ENCODE data around the gene BARHL2. TPM values are rescaled to one million over a fixed set of nuclear protein-coding genes. Genes with fewer than 3 reads are reported as not detected.

Gene BARHL2
- total RNA-seq, 2 experiments from 2014 or later = not detected

DNA sequence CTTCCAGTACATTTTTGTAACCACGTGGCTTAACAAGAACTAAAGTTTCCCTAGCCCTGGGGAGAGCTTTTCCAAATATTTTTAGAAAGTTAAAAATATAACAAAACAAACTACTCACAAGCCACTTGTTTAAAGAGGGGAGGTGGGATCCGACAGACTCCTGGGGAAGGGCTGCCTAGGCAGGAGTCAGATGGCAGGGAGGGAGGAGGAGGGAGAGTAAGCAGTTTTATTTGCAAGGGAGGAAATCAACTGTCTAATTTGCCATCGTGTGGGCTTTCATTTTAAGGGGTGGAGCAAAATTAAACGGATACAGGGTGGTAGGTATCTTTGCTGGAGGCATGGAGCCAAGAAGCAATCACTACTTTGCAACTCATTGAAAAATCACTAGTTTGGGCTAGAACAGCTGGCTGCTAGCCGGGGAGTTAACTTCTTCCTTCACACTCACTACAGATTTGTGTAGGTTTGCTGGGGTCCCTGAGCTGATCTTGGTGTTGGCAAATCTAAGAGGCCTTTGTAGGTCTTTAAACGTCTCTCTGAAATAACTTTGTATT, 8.8 kb downstream of the BARHL2 start:
- H3K4me3 Mint-ChIP-seq = no peak overlapping the region
- H3K36me3 Mint-ChIP-seq = no peaks in the 10 kb centered on the region
- peaks cover 97% of the 10 kb centered on the region for H3K27me3 Mint-ChIP-seq
- H3K4me1 Mint-ChIP-seq = peaks cover 9% of the 10 kb centered on the region
- no peak for DNase-seq
- no peak overlapping the region for H3K27ac Mint-ChIP-seq
- H3K9me3 Mint-ChIP-seq = peaks cover 3% of the 10 kb centered on the region

DNA sequence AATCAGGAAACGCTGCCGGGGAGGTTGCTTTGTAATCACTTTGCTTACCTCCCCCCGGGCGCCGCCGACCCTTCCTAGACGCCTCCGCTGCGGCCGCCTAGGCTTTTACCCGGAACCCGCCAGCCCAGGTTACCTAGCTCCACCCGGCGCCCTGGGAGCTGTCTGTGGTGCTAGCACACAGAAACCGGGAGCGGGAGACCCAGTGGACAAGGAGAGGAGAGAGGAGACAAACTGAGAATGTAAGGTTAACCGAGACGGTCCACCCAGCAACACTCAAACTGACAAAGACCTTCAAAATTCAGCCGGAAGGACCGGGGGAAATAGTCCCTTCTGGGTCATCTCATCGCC, 9.8 kb downstream of the BARHL2 start:
- Mint-ChIP-seq H3K36me3 (no peaks in the 10 kb centered on the region), H3K27me3 (peaks cover 94% of the 10 kb centered on the region), H3K4me1 (peaks cover 9% of the 10 kb centered on the region), H3K4me3 (peak overlapping the region; percentile 52), H3K9me3 (peaks cover 3% of the 10 kb centered on the region), H3K27ac (no peak overlapping the region)
- DNase-seq = peak; percentile 39

DNA sequence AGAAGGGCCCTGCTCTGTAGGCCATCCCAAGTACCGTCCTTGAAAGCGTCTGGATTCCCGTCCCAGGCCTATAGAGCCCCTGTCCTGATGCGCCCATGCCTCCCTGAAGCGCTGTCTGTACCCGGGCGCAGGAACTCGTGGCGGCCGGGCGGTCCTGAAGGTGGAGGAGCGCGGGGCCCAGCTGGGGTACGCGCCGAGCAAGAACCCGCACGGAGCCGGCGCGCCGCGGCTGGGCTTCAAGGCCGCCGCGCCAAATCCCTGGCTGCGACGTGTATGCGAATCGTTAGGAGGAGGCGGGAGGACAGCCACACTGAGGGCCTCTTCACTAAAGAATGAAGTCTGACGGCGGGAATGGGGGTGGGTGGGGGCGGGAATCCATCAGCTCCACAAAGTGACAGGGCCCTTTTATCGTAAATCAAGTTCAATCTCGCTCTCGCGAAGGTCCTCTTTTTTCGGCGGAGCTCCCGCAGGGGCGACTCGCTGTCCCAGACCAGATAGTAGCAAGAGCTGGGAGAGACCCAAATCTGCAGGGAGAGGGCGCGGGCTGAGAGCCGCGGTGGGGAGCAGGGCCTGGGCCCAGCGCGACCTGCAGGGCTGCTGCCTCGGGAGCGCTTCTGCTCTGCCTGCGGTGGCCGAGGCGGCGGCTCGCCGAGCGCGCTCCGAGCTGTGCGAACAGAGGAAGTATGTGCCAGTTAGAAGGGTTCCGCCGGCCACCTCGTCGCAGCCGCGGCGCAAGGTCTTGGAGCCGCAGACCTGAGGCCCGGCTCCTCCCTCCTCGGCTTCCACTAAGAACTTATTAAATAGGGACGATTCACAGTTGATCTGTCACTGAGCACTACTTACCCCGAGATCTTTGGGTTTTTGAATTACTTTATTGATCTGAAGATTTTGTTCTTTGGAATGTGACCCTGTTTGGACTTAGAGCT, 10.4 kb downstream of the BARHL2 start:
- peaks cover 94% of the 10 kb centered on the region for H3K27me3 Mint-ChIP-seq
- peak; percentile 43 for DNase-seq
- H3K36me3 Mint-ChIP-seq = no peaks in the 10 kb centered on the region
- peaks cover 9% of the 10 kb centered on the region for H3K4me1 Mint-ChIP-seq
- H3K27ac Mint-ChIP-seq = no peak overlapping the region
- peaks cover 3% of the 10 kb centered on the region for H3K9me3 Mint-ChIP-seq
- peak overlapping the region; percentile 52 for H3K4me3 Mint-ChIP-seq

DNA sequence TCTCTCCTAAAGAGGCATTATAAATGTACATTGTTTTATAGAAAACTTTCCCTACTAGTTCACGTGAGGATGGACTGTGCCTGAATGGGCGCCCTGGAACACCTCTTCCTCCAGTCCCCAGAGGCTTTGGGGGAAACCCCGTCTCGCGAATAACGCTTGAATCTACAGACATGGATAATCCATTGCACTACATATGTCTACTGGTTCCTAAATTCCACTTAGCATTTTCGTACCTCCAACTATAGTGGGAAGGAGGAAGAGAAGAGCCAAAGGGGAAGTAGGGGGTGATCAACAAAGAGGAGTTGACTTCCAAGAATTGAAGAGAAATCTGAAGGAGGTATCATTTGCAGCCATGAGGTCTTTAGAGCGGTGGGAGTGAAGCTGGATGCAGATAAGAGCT, 11.1 kb downstream of the BARHL2 start:
- Mint-ChIP-seq H3K9me3 (peaks cover 3% of the 10 kb centered on the region), H3K27ac (no peak overlapping the region), H3K36me3 (no peaks in the 10 kb centered on the region), H3K4me1 (peaks cover 9% of the 10 kb centered on the region), H3K27me3 (peaks cover 91% of the 10 kb centered on the region), H3K4me3 (no peak overlapping the region)
- DNase-seq = no peak

DNA sequence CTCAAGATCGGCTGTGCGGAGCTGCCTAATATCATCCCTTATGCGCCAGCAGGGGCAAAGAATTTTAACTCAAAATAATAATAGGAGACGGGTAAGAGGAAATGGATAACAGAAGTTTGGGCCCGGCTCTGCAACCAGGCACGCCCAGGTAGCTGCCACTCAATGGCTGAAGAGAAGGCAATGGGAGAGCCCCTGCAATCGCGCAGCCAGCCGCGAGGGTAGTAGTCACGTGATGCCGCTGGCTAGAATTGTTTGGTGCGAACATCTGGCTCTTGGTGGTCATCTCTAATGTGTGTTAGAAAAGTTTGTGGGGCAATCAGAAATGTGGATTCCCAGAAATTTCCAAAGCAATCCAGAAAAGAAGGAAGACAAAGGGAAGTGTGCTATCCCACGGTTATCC, 12.3 kb downstream of the BARHL2 start:
- H3K36me3 Mint-ChIP-seq = no peaks in the 10 kb centered on the region
- peaks cover 3% of the 10 kb centered on the region for H3K9me3 Mint-ChIP-seq
- H3K27me3 Mint-ChIP-seq = peaks cover 79% of the 10 kb centered on the region
- DNase-seq = no peak
- no peak overlapping the region for H3K4me3 Mint-ChIP-seq
- peaks cover 9% of the 10 kb centered on the region for H3K4me1 Mint-ChIP-seq
- H3K27ac Mint-ChIP-seq = no peak overlapping the region

DNA sequence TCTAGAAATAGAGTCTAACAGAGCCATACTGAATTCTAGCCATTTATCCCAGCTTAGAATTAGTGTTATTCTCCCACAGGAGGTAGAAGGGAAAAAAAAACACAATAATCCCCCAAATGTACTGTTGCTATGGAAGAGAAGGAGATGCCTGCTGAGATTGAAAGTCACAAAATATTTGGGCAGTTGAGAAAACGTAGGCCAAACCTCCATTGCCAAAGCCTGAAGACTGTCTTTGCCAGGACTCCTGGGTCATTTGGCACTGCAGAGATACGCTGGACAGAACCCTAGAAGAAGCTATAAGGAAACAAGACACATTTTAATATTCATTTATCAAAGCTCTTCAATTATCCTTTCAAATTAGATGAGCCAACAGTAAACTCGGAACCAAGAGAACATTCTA, 22.3 kb downstream of the BARHL2 start:
- H3K9me3 Mint-ChIP-seq = no peaks in the 10 kb centered on the region

DNA sequence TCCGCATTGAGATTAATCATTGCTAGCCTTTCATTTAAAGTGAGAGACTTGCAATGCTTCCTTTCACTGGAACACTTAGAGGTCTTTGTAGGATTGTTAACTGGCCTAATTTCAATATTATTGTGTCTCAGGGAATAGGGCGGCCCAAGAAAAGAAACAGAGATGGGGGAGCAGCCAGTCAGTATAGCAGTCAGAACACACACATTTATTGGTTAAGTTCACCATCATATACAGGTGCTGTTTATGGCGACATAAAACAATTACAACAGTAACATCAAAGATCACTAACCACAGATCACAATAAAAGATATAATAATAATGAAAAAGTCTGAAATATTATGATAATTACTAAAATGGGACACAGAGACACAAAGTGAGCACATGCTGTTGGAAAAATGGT, 29.4 kb downstream of the BARHL2 start:
- peaks cover 41% of the 10 kb centered on the region for H3K27me3 Mint-ChIP-seq
- no peak for DNase-seq
- no peak overlapping the region for H3K4me3 Mint-ChIP-seq
- H3K9me3 Mint-ChIP-seq = no peaks in the 10 kb centered on the region
- H3K4me1 Mint-ChIP-seq = no peaks in the 10 kb centered on the region
- no peak overlapping the region for H3K27ac Mint-ChIP-seq
- H3K36me3 Mint-ChIP-seq = no peaks in the 10 kb centered on the region

More for the DNA sequence above, 22.3 kb downstream of the BARHL2 start:
- no peak overlapping the region for H3K27ac Mint-ChIP-seq
- peaks cover 44% of the 10 kb centered on the region for H3K27me3 Mint-ChIP-seq
- DNase-seq = no peak
- H3K4me1 Mint-ChIP-seq = no peaks in the 10 kb centered on the region
- H3K36me3 Mint-ChIP-seq = no peaks in the 10 kb centered on the region
- no peak overlapping the region for H3K4me3 Mint-ChIP-seq

DNA sequence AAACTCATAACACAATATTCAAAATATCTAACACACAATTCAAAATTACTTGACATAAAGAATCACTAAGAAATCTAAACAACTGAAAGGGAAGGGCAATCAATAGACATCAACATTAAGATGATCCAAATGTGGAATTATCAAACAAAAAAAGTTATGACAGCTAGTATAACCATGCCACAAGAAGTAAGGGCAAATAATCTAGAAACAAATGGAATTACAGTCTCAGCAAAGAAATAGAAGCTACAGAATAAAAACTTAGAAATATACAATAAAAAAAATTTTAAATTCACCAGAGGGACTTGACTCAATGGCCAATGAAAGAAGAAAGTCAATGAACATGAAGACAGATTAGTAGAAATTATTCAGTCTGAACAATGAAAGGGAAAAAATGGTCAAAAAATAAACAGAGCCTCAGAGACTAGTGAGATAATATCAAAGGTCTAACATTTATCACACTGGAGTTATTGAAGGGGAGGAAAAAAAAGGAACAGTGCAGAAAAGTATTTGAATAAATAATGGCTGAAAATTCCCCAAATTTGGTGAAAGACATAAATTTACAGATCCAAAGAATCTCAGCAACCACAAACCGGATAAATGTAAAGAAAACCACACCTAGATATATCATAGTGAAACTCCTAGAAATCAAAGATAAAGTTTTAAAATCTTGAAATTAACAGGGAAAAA, 41.8 kb downstream of the BARHL2 start:
- Mint-ChIP-seq H3K4me1 (no peaks in the 10 kb centered on the region), H3K27me3 (peaks cover 34% of the 10 kb centered on the region), H3K9me3 (peaks cover 25% of the 10 kb centered on the region), H3K27ac (no peak overlapping the region), H3K4me3 (no peak overlapping the region), H3K36me3 (peaks cover 2% of the 10 kb centered on the region)
- no peak for DNase-seq

DNA sequence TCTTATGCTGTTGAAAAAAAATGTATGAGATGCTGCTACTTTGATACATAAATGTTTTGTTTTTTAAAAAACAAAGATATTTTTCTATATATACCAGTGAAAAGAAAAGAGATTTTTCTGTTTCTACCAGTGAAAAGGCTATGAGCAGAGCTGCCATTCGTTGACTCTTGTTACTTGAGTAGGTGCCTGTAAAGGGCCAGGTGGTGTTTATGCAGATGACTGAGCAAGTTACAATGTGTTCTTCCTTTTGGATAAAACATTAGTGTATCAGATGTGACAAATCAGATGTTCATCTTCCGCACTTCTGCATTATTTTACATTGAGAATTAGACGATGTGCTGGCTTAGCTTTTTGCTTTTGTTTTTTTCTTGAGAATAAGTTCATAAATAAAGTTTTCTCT, 45.4 kb downstream of the BARHL2 start:
- Mint-ChIP-seq H3K4me1 (no peaks in the 10 kb centered on the region), H3K4me3 (no peak overlapping the region), H3K36me3 (peaks cover 2% of the 10 kb centered on the region), H3K9me3 (peaks cover 25% of the 10 kb centered on the region), H3K27me3 (peaks cover 29% of the 10 kb centered on the region), H3K27ac (no peak overlapping the region)
- no peak for DNase-seq

DNA sequence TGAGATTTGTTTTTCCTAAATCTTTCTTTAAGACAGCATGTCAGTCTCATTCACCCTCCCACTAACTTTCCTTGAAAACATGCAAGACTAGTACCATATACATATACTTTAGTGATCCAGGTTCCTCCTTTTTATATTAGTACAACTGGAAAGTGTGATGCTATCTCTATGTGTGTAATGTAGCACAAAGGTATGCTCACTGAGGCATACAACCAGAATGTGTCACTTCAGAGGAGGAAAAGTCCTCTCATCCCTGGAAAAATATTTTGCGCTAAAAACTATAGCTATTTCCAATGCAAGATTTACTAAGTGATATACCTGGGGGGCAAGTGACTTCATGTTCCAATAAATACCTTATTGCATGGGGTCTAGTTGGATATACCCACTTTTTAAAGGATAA, 45.9 kb downstream of the BARHL2 start:
- no peak for DNase-seq
- H3K36me3 Mint-ChIP-seq = peaks cover 2% of the 10 kb centered on the region
- H3K4me1 Mint-ChIP-seq = no peaks in the 10 kb centered on the region
- H3K9me3 Mint-ChIP-seq = peaks cover 22% of the 10 kb centered on the region
- H3K27ac Mint-ChIP-seq = no peak overlapping the region
- H3K27me3 Mint-ChIP-seq = peaks cover 28% of the 10 kb centered on the region
- H3K4me3 Mint-ChIP-seq = no peak overlapping the region
